NCI-H226 (cell line): ENCODE data around the gene CCDC33.

ENCODE experiments used
- DNase-seq: peaks from one replicate; pipeline ENCODE4 v3.0.0-alpha.2; 2015

The CCDC33 gene

DNA sequence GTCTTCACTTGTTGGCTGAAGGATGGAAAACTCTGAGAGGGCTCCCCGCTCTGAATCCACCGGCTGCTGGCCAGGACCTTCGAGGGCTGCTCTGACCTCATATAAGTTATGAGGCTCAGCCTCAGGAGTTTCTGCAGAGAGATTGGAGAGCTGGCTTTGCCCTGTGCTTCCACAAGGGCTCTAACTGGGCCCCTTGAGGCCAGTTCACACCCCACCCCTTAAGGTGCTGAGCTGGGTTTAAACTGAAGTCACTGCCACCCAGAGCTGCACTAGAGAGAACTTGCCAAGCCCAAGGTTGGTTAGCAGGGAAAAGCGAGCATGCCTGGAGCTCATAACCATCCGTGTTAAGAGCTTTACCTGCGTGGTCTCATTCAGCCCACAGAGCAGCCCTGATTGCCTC, 2.8 kb upstream of the CCDC33 start:
- no peak for DNase-seq

DNA sequence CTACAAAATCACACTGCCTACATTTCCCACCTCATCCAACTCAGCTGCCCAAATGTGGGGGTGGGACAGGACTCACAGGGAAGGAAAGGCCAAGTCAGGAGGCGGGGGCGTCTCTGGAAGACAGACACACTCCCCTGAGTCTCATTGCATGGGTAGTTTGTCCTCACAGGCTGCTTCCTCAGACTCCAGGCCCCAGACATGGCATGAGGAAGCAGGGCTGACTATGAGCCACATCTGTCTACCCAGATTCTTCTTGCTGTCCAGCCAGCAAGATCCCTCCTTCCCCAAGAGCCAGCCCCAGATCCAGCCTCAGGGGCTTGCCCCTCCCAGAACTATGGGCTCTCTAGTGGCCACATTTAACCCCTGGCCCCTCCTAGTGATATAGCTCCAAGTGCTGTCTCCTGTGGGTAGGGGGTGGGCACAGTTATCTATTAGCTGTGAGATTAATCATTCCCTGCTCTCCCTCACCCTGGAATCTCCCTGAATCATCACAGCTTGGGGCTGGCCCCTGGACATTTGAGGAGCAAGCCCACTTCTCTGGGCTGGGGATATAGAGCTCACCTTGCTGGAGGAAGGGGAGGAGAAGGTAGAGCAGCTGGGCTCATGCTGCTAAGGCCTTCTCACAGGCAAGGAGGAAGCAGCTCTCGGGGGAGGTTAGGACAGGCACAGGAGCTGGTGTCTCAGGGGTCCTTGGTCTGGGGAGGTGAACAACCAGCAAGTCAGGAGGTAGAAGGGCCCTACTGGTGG, 2.1 kb upstream of the CCDC33 start:
- peak; percentile 40 for DNase-seq

DNA sequence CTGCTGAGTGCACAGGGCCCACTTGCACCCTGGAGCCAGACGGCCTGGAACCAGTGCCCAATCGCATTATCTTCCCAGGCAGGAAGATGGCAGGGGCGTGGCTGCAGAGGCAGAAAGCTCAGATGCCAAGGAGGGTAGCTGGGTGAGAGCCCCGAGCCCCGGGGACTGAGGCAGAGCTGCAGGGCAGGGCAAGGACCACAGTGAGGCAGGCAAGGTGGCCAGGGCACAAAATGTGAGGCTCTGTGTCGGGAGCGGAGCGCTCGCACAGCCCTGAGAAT, 1.6 kb upstream of the CCDC33 start:
- DNase-seq: no peak

DNA sequence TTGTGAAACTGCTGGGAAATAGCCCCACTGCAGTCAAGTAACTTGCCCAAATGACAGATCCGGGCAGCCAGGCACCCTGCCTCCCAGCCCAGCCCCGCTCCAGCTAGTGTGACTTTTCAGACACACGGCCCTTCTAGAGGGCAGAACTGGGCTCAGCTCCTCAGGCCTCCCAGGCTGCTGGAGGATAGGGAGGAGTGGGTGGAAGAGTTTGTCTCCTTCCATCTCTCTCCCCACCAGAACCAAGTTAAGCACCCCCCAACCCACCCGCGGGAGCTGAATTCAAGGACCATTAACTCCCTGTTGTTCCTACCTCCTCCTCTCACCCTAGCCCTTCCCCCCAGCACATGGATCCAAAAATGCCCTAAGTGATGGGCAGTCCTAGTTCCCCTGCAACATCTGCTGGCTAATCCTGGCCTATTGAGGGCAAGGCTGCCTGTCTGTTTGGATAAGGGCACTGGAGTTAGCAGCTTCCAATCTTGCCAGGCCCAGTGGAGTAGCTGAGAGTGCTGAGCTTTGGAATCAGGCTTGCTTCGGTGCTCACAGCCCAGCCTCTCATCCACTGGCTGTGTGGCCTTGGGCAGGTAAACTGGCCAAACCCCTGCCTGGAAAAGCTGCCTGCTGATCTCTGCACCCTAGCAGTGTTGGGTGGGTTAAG, 3.1 kb downstream of the CCDC33 start:
- no peak for DNase-seq

DNA sequence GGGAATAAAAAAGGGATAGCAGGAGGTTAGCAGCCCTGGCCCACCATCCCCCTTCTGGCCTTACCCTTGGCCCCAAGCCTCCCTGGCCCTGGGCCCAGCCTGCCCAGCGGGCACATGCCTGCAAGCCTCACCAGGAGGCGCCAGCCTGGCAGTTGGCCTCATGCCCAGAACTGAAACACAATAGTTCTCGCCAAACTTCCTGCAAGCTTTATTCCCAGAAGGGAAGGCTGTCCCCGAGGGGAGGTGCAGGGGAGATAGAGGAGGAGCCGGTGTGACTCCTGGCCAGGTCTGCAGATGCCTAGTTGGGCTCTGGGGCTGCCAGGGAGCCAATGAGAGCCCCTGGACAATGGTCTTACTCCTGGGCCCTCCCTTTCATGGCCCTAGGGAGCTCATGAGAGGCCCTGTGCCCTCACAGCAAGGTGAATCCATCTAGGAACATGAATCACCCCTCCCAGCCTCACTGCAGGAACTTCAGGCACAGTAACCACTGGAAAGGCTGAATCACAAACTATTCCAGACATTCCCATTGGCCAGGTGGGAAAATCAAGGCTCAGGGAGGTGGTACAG, 4.0 kb downstream of the CCDC33 start:
- peak; percentile 100 for DNase-seq

DNA sequence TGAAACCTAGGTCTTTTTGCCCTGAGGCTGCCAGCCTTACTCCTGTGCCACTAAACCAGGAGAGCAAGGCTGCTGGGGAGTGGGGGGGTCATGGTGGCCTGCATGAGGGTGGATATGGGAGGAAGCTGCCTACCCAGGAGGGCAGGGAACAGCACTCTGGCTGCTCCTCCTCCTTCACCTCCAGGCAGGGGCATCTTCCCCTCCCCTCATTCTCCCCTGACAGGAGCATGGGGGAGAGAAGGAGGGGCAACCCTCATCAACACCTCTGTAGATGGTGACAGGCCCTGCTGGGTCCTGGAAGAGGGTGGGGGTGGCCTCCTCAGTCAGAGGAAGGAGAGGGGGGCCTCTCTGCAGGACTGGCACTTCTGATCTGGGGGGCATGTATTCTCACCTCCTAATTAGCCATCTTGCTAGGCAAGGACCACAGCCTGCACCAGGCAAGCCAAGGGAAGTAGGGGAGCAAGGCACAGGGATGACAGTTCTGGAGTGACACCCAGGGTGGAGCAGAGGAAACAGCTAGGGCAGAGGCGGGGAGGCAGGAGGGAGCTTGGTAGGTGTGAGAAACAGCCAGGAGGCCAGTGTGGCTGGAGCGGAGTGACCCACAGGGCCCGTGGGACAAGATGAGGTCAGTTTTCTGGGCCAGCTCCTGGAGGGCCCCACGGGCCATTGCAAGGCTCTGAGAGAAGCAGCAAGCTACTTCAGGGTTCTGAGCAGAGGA, 4.9 kb downstream of the CCDC33 start:
- DNase-seq: no peak

DNA sequence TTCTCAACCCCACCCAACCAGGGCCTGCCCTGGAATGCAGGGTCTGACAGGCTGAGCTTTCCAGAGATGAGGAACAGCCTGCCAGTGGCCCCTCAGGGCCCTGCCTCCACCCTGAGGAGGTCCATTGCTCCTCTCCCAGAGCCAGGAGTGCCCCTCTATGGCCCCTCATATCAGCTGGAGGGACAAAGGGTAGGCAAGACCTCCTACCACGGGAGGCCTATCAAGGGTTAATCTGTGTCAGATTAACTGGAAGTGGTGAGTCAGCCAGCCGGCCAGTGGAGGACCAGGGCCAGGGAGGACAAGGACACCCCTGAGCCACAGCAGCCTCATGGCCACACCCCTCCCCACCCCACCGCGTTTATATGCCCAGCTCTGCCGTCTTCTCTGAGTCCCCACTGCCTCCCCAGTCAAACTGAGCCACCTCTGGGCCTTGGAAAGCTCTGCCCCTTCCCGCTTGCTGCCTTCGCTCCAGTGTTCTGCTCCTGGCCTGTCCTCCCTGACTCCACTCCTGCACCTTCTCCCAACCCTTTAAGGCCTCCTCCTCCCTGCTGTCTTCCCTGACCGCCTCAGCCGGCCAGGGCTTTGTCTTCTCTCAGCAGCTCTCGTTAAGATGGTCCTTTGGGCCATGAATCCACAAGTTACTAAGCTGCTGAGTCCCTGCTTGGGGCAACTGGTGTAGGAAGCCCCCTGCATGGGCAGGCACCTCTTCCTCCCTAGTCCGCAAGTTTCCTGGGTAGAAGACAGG, 6.5 kb downstream of the CCDC33 start:
- DNase-seq: no peak

DNA sequence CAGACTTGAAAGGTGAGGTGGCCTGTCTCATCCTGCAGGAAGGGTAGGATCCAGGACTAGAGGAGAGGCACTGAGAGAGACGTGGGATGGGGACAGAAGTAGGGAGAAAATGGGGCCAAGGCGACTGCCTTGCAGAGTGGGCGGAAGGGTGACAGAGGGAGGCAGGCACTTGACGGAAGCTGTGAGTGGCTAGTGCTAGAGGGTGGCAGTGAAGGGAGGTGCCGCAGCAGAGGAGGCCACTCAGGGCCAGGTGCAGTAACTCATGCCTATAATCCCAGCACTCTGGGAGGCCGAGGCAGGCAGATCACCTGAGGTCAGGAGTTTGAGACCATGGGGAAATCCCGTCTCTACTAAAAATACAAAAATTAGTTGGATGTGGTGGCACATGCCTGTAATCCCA, 7.3 kb downstream of the CCDC33 start:
- DNase-seq: no peak

DNA sequence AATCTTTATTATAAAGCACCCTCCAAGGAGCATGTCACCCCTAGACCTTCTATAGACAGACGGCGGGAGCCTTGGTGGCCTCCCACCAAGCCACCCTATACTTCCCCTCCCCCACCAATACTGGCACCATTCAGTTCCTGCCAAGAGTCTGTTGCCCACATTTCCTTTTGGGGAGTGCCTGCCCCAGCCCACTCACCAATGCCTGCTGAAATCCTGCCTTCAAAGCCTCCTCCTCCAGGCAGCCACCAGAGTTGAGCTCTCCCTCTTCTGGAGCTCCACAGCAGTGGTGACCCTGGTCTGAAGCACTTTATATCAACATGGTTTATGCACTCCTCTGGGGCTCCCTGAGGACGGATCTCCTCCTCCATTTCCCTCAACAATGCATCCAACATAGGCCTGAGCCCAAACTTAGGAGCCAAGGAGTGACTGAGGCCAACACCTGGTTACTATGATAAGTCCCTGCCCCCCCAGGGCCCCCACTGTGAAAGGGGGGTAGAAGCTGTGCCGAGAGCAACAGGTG, 8.8 kb downstream of the CCDC33 start:
- DNase-seq: no peak

DNA sequence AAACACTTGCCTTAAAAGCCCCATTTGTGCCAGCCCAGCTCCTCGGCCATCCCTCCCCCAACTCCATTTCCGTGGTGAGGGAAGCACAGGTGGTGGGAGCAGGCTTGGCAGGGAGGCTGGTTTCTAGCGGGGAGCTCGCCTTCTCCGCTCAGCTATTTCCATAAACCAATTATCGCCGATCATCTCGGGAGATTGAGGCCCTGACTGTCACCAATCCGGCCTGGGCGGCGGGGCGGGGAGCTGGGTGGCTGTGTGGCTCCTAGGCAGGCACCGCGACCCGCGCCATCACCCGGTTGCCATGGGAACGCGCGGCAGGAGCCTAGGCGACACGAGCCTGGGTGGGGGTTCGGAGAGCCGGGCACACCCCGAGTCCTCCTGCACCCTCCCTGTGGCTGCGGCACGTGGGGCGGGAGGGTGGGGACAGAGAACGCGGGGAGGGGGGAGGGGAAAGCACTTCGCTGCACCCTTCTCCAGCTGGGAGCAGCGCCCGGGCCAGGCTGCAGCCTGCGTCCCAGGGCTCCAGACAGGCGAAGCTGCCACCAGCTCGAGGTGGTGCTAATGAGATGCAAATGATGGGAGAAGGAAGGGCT, 9.3 kb downstream of the CCDC33 start:
- no peak for DNase-seq

DNA sequence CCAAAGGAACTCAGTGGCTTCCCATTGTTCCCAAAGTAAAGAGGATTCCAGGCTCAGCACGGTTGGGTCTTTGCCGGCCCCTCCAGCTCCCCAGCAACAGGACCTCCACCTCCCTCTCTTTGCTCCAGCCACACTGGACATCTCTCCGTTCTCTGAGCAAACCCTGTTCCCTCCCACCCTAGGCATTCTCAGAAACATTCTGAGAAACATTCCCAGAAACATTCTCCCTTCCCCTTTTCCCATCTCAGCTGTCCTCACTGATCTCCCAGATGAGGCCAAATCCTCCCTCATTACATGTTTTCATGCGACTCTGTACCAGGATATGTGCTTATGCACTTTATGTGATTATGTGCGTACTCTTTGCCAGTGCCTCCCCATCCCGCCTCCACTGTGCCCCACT, 14.1 kb downstream of the CCDC33 start:
- no peak for DNase-seq

DNA sequence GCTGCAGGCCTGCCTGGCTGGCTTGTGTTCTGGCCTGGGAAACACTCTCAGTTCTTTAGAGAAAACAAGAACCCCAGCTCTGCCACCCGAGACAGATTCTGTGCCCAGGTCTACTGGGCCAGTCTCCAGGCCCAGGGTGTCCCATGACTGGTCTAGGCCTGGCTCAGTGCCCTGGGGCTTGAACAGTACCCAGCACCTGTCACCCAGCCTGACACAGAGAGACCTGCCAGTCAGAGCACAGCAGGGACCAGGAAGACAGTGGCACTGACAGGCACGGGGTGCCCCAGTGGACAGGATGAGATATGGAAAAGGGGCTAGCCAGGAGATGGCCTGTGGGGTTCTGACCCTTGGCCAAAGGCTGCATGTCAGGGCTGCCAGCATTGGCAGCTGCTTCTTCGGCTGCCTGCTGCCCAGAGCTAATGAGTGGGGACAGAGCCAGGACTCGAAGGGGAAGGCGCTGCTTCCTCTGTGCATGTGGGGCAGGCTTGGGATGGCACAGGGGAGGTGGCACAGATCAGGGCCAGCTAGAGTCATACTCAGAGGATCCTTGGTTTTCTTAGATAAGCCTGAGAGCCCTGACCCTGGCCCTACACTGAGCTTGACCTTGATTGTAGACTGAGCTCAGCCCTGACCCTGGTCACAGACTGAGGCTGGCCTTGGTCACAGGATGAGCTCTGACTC, 15.1 kb downstream of the CCDC33 start:
- DNase-seq: no peak

DNA sequence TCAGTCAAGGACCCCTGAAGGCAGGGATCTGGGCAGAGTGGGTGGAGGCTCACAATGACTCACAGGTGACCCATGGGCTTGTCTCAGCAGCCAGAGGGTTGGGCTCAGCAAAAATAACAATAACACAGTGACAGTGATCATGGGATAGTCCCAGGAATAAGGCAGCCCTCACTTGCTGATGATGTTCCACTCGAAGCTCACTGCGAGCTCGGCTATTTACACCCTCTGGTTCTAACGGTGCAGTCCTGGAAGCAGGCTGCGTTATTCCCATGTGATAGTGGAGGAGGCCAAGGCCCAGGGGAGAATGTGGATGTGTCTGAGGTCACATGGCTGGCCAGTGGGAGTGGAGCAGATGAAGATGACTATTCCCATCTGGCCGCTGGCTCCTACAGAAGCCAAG, 16.2 kb downstream of the CCDC33 start:
- DNase-seq: no peak

DNA sequence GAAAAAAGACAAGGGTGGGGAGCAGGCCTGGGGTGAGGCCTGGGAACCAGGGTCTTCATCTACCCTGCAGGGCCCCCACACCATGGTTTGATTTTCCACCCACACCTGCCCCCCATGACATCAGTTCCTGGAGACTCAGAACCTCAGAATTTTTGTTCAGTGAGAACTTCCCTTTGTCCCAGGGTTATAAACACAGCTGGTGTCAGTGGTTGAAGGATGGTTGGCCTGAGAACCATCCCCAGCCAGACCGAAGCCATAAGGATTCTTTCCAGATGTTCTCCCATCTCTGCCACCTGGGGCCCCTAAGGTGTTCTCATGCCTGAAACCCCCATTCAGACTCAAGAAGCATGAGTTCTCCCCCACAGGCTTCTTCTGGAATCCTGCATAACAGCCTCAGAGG, 16.6 kb downstream of the CCDC33 start:
- no peak for DNase-seq

DNA sequence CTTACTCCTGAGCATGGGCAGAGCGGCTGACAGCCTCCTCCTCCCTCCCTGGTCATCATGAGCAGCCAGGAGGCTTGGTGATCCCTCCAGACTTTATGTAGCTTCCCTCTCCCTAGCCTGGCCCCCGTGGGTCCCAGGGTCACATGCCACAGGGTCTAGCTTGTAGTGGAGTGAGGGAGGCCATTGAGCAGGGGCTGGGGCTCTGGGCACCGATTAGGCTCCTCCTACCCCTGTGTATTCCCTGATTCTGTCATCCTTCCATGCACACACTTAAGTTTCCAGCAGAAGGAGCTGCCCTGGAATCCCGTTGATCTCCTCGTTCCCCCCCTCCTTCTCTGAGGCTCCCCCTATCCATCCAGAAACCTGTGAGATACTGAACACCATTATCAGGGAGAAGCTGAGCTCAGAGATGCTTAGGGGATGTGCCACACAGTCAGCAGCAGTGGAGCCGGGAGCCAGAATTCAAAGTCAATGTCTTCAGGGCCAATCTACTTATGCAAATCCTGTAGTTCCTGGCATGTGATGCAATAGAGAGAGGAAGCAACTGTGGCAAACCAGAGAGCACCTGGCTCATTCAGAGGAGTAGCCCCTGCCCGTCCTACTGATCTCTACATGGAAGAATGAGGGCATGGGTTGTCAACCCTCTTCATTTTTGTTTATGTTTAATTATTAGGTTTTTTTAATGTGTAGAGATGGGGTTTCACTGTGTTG, 17.2 kb downstream of the CCDC33 start:
- no peak for DNase-seq

DNA sequence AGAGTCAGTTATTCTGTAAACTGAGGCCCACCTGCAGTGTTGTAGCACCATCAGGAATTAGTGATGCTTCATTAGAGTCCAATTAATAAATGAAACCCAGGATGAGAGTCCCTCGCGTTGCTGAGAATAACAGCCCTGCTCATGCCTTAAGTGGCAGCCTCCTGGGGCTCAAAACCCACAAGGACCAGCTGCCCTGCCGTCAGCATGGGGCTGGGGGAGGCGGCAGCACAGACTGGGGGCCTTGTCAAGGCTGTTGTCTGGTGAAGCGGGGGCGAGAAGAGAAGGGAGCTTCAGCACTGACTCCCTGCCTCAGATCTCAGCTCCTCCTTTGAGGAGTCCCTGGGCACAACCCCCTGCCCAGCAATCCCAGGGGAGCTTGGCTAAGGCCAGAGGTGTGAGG, 21.0 kb downstream of the CCDC33 start:
- no peak for DNase-seq

DNA sequence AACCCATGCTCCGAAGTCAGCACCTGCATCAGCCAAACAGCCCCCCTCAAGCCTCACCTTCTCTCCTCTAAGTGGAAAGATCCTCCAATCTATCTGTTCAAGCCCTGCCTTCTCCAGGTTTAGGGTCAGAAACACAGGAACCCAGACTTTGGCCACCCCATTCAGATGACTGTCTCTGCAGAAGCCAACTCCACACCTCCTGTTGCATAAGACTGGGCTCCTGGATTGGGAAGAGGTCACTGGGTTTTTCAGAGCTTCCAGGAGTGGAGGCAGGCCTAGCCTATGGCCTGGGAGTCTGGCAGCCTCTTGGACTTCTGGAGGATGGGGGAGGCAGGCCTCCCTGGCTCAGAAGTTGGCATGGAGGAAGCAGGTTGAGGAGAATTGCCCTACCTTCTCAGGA, 21.5 kb downstream of the CCDC33 start:
- no peak for DNase-seq

DNA sequence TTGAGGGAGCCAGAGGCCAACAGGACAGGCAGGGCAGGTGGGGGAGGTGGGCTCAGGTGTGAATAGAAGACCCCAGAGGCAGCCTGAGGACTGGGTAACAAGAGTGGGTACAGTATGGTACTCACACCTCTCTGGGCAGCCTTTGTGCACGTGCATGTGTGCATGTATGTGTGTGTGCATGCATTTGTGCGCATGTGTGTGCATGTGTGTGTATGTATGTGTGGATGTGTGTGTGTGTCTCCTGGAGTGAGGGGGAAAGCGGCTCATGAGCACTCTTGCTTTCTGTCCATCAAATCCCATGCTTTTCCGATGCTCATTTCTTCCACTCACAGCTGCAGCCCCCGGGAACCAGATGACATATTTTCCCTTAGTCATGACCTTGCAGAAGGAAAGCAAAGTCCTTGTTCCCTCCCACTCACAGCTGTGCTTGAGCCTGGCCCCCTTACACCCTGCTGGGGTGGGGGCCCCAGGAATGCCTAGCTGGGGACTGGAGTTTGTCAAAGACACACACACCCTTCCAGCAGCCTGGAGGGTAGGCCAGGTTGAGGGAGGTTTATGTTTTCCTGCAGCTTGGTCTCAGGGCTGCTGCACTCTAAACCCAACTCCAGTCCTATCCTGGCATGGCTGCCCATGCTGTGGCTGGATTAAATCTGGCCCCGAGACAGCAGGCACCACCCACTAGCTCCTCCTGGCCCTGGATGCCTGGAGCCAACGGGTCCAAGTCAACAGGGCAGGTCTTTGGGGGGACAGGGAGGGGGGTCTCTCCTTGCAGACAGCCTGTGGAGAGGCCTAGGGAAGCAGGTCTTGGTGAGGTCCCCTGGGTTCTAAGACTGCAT, 22.5 kb downstream of the CCDC33 start:
- DNase-seq: no peak

DNA sequence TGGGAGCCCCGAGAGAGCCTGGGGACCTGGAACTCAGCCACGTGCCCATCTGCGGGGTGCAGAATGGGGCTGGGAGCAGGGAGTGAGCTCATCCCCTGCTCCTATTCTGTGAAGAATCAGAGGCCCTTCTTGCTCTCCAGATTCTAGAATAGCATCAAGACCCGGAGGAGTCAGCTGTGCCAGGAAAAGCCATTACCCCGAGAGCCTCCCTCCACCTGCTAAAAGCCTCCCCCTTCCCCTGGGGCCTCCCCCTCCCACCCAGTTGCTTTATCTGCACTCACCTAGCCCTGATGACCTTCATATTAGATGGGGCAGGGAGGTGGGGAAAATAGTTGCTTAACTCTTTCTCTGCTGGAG, 23.1 kb downstream of the CCDC33 start:
- no peak for DNase-seq

DNA sequence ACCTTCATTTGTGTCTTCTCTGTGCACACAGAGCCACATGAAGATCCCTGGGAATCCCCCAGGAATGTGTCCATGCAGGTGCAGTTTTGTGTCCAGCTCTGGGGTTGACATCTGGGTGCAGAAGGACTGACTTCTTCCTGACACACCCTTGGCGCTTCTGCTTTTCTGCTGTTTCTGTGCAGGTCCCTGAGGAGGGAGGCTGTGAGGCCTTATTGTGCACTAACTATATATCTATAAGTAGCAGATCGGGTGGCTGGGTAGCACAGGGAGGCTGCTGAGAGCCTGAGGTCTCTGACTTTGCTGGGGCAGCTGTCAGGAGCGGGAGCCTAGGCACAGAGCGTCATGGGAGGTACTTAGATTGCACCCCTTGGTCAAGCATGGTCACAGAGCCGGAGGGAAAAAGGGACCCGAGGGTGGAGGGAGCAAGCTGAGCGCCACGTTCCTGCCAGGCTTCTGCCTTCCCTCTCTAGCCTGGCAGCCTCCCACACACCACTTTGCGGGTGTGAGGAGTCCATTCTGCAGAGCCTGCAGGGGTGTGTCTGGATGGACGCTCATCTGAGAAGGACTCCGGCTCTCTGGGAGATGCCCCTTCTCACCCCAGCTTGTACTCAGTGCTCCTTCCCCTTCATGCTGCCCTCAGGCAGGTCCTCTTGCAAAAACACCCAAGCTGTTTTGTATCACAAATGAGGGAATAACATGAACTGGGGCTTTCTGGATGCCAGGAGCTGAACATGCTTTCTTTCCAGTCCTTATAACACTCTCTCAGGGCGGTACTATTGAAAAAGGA, 23.9 kb downstream of the CCDC33 start:
- DNase-seq: no peak
